ENCODE measurements around the gene KLHL30.
A peak's percentile ranks its signal among the peaks of the same experiment; 100 is the strongest.

KLHL30 gene

GRCh38 chr2:238104226-238104690 is 34.2 kb upstream of the KLHL30 start:
- no peak for DNase-seq (ENCODE audit: low read depth)
- no peak overlapping the region for H3K4me3 ChIP-seq (ENCODE audit: low read depth, low read length)
- no peak for TF ChIP-seq CTCF (conservative IDR thresholded peaks at IDR 0.05; ENCODE audit: low read depth, low read length)

DNA sequence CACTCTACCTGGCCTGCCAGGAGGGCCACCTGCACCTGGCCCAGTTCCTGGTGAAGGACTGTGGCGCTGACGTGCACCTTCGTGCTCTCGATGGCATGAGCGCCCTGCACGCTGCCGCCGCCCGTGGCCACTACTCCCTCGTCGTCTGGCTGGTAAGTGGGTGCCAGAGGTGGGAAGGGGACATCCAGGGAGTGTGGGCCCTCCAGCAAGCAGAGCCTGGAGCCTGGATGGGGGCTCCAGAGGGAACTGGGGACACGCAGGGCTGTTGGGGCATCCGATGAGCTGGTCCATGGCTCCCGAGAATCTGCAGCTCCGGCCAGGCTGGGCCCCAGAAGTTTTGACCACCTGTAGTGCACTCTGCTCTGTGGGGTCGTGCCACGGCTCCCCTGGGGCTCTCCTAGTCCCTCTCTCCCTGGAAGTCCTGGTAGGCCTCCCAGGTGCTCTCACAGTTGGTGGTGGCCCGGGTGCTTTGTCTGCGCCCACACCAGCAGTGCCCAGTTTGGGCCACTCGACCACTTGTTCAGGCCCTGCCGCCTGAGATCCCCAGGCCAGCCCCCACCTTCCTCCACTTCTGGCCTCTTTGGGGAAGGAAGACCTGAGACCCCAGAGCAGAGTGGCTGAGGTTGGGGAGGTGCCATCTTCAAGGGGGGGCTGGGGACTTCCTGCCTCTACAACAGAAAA is 33.6 kb upstream of the KLHL30 start:
- no peak overlapping the region for H3K4me3 ChIP-seq (ENCODE audit: low read depth, low read length)
- TF ChIP-seq CTCF (conservative IDR thresholded peaks at IDR 0.05; ENCODE audit: low read depth, low read length) = no peak
- DNase-seq (ENCODE audit: low read depth) = no peak

DNA sequence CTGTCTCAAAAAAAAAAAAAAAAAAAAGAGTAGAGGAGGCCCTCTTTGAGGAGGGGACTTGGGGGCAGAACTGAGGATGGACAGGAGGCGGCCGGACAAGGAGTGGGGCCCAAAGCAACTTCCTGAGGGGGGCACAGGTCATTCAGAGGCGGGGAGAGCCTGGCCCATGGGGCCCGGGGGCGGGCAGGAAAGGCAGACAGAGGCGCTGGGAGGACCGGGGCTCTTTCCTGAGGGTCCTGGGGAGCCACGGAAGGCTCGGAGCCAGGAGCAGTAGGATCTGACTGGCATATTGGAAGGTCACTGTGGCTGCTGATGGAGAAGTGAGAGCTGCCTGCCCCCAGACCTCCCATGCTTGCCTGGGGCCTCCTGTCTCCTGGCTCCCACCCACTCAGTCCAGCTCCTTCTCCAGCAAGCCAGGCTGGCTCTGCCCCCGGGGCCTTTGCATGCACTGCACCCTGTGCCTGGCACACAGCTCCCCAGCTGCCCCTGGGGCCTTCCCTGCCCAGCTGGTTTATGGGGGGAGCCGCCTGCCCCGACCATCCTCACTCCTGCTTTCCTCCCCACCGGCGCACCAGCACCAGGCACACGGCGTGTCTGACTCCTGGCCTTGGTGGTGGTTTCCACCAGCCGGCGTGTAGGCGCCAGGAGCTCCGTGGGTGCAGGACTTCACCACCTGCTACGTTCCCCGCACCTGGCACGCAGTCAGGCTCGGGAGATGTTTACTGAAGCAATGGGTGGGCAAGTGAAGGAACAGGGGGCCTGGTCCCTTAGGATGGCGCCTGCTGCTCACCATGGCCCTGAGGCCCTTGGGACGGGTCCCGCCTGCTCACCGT is 32.7 kb upstream of the KLHL30 start:
- no peak for TF ChIP-seq CTCF (conservative IDR thresholded peaks at IDR 0.05; ENCODE audit: low read depth, low read length)
- no peak for DNase-seq (ENCODE audit: low read depth)

GRCh38 chr2:238106339-238106697 is 32.1 kb upstream of the KLHL30 start:
- no peak for DNase-seq (ENCODE audit: low read depth)
- peak; percentile 25 for TF ChIP-seq CTCF (conservative IDR thresholded peaks at IDR 0.05; ENCODE audit: low read depth, low read length)

More for the DNA sequence above, 32.7 kb upstream of the KLHL30 start:
- no peak overlapping the region for H3K4me3 ChIP-seq (ENCODE audit: low read depth, low read length)

DNA sequence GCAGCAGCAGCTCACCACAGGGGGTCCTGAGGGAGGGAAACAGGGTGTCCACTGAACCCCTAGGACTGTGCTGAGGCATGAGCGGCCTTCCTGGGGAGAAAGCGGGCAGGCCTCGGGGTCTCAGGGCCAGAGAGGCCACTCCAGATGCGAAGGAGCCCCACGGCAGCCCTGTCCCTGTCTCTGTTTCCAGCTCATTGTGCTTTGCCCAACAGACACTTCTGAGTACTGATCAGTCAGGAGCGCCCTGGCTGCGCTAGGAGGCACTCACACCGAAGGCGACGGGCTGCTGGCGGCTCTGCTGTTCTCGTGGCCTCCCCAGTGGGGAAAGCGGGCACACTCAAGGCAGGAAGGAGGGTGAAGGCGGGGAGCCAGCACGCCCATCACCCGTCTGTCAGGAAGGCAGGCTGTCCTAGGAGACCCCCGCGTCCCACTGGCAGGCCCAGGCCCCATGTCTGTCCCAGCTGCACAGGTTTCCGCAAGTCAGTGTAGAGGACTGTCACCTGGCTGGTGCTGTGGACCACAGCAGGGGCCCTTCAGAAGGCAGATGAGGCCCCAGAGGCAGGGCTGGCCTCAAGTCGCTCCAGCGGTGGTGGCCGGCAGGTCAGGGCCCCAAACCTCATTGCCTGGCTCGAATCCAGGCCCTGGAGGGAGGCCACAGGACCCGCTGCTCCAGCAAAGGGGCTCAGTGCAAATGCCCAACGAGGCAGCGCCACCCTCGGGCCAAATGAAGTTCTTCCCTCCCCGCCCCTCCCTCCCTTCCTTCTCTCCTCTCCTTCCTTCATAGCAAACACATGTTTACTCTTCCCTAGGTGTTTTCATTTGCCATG is 31.6 kb upstream of the KLHL30 start:
- peak; percentile 54 for TF ChIP-seq CTCF (conservative IDR thresholded peaks at IDR 0.05; ENCODE audit: low read depth, low read length)
- peak; percentile 37 for DNase-seq (ENCODE audit: low read depth)
- H3K4me3 ChIP-seq (ENCODE audit: low read depth, low read length) = no peak overlapping the region

More at GRCh38 chr2:238106339-238106697, 32.1 kb upstream of the KLHL30 start:
- H3K4me3 ChIP-seq (ENCODE audit: low read depth, low read length) = no peak overlapping the region

DNA sequence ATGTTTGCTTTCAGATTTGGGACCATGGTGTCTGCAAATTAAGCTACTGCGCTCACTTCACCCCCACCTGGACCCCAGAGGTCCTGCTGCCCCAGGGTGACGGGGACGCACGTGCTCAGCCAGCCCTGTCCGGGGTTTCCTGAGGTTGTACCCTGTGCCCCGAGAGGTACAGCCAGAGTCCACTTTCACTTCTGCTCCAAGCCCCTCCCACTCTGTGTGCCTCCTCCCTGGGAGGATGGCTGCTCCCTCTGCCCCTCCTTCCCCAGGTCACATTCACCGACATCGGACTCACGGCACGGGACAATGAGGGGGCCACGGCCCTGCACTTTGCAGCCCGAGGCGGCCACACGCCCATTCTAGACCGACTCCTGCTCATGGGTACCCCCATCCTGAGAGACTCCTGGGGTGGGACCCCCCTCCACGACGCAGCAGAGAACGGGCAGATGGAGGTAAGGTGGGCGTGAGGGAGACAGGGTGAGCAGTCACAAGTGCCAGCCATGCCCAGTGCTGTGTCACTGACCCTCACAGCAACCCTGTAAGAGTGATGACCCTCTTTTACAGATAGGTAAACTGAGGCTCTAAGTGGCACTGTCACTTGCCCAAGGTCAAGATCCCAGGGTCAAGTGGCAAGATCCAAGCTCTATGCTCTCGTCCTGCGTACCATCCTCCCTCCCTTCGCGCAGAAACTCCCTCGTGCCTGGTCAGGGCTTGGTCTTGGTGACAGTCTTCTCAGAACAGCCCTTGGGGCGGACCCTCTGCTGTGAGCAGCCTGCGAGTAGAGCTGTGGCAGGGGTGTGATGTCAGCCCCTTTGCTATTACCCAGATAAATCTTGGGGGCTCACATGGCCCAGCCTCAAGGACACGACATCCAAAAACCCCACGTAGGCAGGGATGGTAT is 30.7 kb upstream of the KLHL30 start:
- H3K4me3 ChIP-seq (ENCODE audit: low read depth, low read length) = no peak overlapping the region
- no peak for TF ChIP-seq CTCF (conservative IDR thresholded peaks at IDR 0.05; ENCODE audit: low read depth, low read length)
- no peak for DNase-seq (ENCODE audit: low read depth)

Data from choroid plexus epithelial cell (primary cell).